ENCODE measurements around the gene EN1.
A peak's percentile ranks its signal among the peaks of the same experiment; 100 is the strongest.

The EN1 gene

DNA sequence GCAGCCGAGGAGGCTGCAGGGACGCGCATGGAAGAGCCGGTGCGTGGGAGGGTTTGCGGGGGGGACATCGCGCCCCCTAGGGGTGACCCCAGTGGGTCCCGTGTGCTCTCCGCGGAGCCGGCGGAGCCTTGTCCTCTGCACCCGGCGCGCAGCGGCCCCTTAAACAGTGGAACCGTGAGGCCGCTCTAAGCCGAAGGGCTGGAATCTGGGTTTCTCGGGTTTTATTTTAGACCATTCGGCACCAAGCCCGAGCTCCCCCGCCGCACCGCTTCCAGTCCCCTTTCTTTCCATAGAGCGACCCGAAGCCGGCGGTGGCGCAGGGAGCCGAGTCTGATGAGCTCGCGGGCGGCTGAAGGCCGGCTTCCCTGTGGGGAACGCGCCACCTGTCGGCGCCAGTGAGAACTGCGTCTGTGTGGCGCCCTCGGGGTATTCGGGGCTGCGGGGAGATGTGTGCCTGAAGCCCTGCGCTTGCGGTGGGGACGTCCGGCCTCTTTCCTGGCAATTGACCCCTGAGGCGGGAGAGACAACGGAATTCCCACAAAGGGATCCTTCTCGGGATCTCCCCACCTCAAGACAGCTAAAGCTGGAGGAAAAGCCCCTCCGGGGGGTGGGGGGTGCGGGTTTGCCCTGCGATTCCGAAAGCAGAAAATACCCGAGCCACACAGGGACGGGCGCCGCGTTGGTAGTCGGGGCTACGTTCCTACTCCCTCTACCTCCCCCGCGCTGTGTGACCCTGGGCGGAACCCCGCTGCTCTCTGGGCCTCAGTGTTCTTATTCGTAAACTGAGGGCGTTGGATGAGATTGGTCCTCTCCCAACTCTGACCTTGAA is 8.2 kb upstream of the EN1 start:
- Histone ChIP-seq H3K9ac (ENCODE audit: low read depth, low read length) (no peak overlapping the region), H3K36me3 (ENCODE audit: control insufficient read depth, insufficient read depth, low read length) (no peaks in the 10 kb centered on the region), H3K9me3 (ENCODE audit: control insufficient read depth, insufficient read depth, low read length) (no peaks in the 10 kb centered on the region), H3K27me3 (ENCODE audit: control insufficient read depth, insufficient read depth, low read length) (peaks cover 100% of the 10 kb centered on the region), H3K4me3 (ENCODE audit: low read depth, low read length) (peak overlapping the region; percentile 56), H3K4me1 (ENCODE audit: control insufficient read depth, insufficient read depth, low read length) (peaks cover 40% of the 10 kb centered on the region), H3K27ac (ENCODE audit: low read depth, low read length) (no peak overlapping the region)

DNA sequence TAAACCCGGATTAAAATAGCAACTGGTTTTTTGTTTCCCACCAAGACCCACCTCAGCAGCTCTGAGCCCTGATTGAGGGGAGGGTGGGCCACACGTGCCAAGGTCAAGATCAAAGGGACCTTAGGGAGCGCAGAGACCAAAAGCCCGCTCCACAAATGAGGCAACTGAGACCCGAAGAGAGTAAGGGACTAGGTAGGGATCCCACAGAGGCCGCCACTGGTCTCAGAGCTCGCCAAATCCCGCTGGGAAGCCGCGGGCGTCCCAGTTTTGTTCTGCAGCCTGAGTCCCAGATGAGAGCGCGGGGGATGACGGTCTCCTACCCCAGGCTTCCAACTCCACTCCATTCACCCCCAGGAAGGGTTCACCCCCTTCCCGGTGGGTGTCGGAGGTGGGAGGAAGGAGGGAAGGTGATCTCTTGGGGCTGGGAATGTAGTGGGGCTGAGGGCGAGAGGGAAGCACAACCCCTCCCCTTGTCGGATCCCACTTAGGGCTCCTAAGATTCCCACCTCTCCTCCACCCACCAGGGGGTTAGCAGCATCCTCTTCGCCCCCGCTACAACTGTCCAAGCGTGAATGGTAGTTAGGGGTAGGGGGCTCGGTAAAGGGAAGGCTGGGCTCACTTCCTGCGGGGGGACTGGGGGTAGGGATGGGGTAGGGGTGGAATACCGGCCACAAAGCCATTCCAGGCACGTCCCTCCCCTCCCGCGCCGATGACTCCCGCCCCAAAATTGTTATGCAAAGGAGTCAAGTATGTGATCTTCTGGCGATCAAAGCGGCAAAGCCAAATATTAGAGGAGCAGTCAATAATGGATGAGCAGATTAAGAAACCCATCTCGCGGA is 7.3 kb upstream of the EN1 start:
- Histone ChIP-seq H3K9me3 (ENCODE audit: control insufficient read depth, insufficient read depth, low read length) (no peaks in the 10 kb centered on the region), H3K27ac (ENCODE audit: low read depth, low read length) (peak overlapping the region; percentile 18), H3K4me1 (ENCODE audit: control insufficient read depth, insufficient read depth, low read length) (peaks cover 45% of the 10 kb centered on the region), H3K9ac (ENCODE audit: low read depth, low read length) (no peak overlapping the region), H3K4me3 (ENCODE audit: low read depth, low read length) (peak overlapping the region; percentile 56; the same call in 1 of the 2 replicates), H3K36me3 (ENCODE audit: control insufficient read depth, insufficient read depth, low read length) (no peaks in the 10 kb centered on the region), H3K27me3 (ENCODE audit: control insufficient read depth, insufficient read depth, low read length) (peaks cover 100% of the 10 kb centered on the region)

DNA sequence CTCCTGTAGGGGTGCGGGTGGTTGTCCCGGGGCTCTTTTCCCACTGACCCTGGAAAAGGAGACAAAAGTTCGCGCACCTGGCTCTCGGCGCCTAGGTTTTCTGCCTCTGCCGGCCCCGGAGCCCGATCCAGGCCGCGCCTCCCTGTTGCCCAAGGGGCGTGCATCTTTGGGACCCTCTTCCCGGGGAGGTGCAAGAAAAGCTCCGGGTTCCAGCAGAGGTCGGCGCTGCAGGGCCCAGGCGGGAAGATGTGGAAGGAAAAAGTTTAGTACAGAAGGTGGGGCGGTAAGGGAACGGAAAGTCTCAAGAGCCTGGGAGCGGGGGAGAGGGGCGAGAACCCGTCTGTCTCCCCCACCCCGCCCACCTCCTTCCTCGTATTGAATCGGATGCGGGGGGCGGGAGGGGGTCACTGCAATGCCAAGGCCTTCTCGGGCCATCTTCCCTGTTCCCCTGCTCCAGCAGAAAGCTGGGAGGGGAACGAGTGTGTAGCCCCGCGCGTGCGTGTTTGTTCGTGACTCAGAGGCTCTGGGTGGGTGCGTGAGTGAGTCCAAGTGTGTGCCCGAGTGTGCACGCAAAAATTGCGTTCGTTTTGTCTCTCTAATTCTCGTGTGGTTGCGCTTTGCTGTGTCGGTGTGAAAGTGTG is 6.3 kb upstream of the EN1 start:
- Histone ChIP-seq H3K27me3 (ENCODE audit: control insufficient read depth, insufficient read depth, low read length) (peaks cover 100% of the 10 kb centered on the region), H3K4me1 (ENCODE audit: control insufficient read depth, insufficient read depth, low read length) (peaks cover 41% of the 10 kb centered on the region), H3K27ac (ENCODE audit: low read depth, low read length) (no peak overlapping the region), H3K36me3 (ENCODE audit: control insufficient read depth, insufficient read depth, low read length) (no peaks in the 10 kb centered on the region), H3K9me3 (ENCODE audit: control insufficient read depth, insufficient read depth, low read length) (no peaks in the 10 kb centered on the region), H3K4me3 (ENCODE audit: low read depth, low read length) (peak overlapping the region; percentile 37; the same call in 1 of the 2 replicates), H3K9ac (ENCODE audit: low read depth, low read length) (no peak overlapping the region)

DNA sequence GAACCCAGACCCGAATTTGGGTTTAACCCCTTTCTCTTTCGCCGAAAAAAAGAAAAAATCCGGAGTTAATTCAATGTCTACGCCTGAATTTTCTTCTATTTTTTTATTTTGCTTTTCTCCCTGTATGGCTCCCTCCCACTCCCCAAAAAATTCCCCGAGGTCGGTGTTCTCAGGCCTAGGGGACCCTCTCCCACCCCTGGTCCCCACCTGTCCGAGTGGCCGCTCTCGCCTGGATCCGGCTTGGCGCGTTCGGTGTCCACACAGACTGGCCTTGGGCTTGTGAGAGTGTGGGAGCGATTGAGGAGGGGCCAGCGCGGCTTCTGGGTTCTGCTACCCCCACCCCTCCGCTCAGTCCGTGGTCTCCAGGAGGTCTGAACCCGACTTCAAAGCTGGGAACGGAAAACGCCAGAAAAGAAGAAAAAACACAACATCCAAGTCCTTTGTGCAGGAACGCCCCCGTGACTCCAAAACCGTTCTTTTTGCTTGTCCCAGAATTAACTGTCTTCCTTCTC is 5.7 kb upstream of the EN1 start:
- Histone ChIP-seq H3K27me3 (ENCODE audit: control insufficient read depth, insufficient read depth, low read length) (peaks cover 100% of the 10 kb centered on the region), H3K9ac (ENCODE audit: low read depth, low read length) (no peak overlapping the region), H3K4me3 (ENCODE audit: low read depth, low read length) (peak overlapping the region; percentile 37), H3K4me1 (ENCODE audit: control insufficient read depth, insufficient read depth, low read length) (peaks cover 40% of the 10 kb centered on the region), H3K36me3 (ENCODE audit: control insufficient read depth, insufficient read depth, low read length) (no peaks in the 10 kb centered on the region), H3K27ac (ENCODE audit: low read depth, low read length) (no peak overlapping the region), H3K9me3 (ENCODE audit: control insufficient read depth, insufficient read depth, low read length) (no peaks in the 10 kb centered on the region)

DNA sequence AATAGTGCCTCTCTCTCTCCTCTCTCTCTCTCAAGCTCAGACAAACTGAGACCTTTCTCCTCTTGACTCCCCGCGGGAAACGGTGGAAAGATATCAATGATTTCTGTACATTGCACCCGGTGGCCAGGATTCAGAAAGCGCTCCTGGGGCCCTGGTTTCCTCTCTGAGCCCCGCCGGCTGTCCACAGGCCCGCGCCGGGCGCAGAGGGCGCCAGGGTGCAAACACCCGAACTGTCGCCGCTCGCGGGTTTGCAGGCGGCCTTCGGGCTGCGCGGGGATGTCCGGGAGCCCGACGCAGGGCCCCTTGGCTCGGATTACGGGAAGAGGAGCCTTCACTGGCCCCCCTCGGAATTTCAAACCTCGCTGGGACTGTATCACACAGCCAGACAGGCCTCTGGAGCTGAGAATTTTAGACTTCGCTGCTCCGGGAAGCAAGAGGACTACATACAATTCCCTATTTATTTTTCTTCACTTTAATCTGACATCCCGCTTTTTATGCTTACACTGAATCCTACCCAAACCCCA is 5.2 kb upstream of the EN1 start:
- Histone ChIP-seq H3K9me3 (ENCODE audit: control insufficient read depth, insufficient read depth, low read length) (no peaks in the 10 kb centered on the region), H3K4me1 (ENCODE audit: control insufficient read depth, insufficient read depth, low read length) (peaks cover 39% of the 10 kb centered on the region), H3K36me3 (ENCODE audit: control insufficient read depth, insufficient read depth, low read length) (no peaks in the 10 kb centered on the region), H3K27me3 (ENCODE audit: control insufficient read depth, insufficient read depth, low read length) (peaks cover 100% of the 10 kb centered on the region), H3K9ac (ENCODE audit: low read depth, low read length) (no peak overlapping the region), H3K27ac (ENCODE audit: low read depth, low read length) (no peak overlapping the region), H3K4me3 (ENCODE audit: low read depth, low read length) (no peak overlapping the region; the same call in 1 of the 2 replicates)

DNA sequence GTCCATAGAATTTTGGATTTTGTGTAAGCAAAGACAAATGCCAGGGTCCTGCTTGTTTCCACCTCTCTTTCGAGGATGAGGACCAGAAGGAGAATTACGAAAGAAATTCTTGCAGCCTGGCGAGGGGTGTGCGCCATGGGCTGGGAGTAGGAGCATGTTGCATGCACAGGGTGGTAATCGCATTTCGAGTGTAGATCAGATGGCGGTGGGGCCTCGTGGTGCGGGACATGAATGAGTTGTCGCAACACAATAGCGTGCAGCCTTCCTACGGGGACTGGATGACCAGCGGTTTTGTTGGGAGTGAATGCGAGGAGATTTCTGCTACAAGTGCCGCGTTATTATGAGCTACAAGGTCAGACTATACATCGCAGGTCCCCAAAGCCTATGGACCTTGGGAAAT is 4.2 kb upstream of the EN1 start:
- Histone ChIP-seq H3K4me1 (ENCODE audit: control insufficient read depth, insufficient read depth, low read length) (peaks cover 43% of the 10 kb centered on the region), H3K9me3 (ENCODE audit: control insufficient read depth, insufficient read depth, low read length) (no peaks in the 10 kb centered on the region), H3K36me3 (ENCODE audit: control insufficient read depth, insufficient read depth, low read length) (no peaks in the 10 kb centered on the region), H3K27me3 (ENCODE audit: control insufficient read depth, insufficient read depth, low read length) (peaks cover 100% of the 10 kb centered on the region), H3K27ac (ENCODE audit: low read depth, low read length) (no peak overlapping the region), H3K9ac (ENCODE audit: low read depth, low read length) (no peak overlapping the region), H3K4me3 (ENCODE audit: low read depth, low read length) (no peak overlapping the region)

- no peaks in the 10 kb centered on the region for H3K36me3 ChIP-seq (ENCODE audit: control insufficient read depth, insufficient read depth, low read length)
- no peak overlapping the region for H3K27ac ChIP-seq (ENCODE audit: low read depth, low read length)
- peaks cover 41% of the 10 kb centered on the region for H3K4me1 ChIP-seq (ENCODE audit: control insufficient read depth, insufficient read depth, low read length)
- no peak overlapping the region for H3K4me3 ChIP-seq (ENCODE audit: low read depth, low read length)
- no peaks in the 10 kb centered on the region for H3K9me3 ChIP-seq (ENCODE audit: control insufficient read depth, insufficient read depth, low read length)
- H3K27me3 ChIP-seq (ENCODE audit: control insufficient read depth, insufficient read depth, low read length): peaks cover 100% of the 10 kb centered on the region
- no peak overlapping the region for H3K9ac ChIP-seq (ENCODE audit: low read depth, low read length)
Observed at GRCh38 chr2:118850901-118851415, 3.5 kb upstream of the EN1 start.

GRCh38 chr2:118850168-118850900 is 2.9 kb upstream of the EN1 start:
- Histone ChIP-seq H3K9ac (ENCODE audit: low read depth, low read length) (no peak overlapping the region), H3K36me3 (ENCODE audit: control insufficient read depth, insufficient read depth, low read length) (no peaks in the 10 kb centered on the region), H3K4me3 (ENCODE audit: low read depth, low read length) (no peak overlapping the region), H3K27ac (ENCODE audit: low read depth, low read length) (no peak overlapping the region), H3K9me3 (ENCODE audit: control insufficient read depth, insufficient read depth, low read length) (no peaks in the 10 kb centered on the region), H3K4me1 (ENCODE audit: control insufficient read depth, insufficient read depth, low read length) (peaks cover 41% of the 10 kb centered on the region), H3K27me3 (ENCODE audit: control insufficient read depth, insufficient read depth, low read length) (peaks cover 100% of the 10 kb centered on the region)

- Histone ChIP-seq H3K27me3 (ENCODE audit: control insufficient read depth, insufficient read depth, low read length) (peaks cover 100% of the 10 kb centered on the region), H3K9me3 (ENCODE audit: control insufficient read depth, insufficient read depth, low read length) (no peaks in the 10 kb centered on the region), H3K9ac (ENCODE audit: low read depth, low read length) (no peak overlapping the region), H3K27ac (ENCODE audit: low read depth, low read length) (no peak overlapping the region), H3K4me3 (ENCODE audit: low read depth, low read length) (no peak overlapping the region), H3K36me3 (ENCODE audit: control insufficient read depth, insufficient read depth, low read length) (no peaks in the 10 kb centered on the region), H3K4me1 (ENCODE audit: control insufficient read depth, insufficient read depth, low read length) (peaks cover 44% of the 10 kb centered on the region)
Observed at GRCh38 chr2:118849226-118850167, 2.0 kb upstream of the EN1 start.
